ENCODE results near the gene ACADS.

The ACADS gene, protein sequence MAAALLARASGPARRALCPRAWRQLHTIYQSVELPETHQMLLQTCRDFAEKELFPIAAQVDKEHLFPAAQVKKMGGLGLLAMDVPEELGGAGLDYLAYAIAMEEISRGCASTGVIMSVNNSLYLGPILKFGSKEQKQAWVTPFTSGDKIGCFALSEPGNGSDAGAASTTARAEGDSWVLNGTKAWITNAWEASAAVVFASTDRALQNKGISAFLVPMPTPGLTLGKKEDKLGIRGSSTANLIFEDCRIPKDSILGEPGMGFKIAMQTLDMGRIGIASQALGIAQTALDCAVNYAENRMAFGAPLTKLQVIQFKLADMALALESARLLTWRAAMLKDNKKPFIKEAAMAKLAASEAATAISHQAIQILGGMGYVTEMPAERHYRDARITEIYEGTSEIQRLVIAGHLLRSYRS

GRCh38 chr12:120725659-120726509, at the start of gene ACADS:
ACADS (plus strand) TSS chr12:120725826; CDS start chr12:120725886, 60 bp downstream.
- DNase-seq, result peak; percentile 59 to 75

- no peak for DNase-seq
These were observed 47.7 kb upstream of the ACADS start for GRCh38 chr12:120677765-120678473.

DNA sequence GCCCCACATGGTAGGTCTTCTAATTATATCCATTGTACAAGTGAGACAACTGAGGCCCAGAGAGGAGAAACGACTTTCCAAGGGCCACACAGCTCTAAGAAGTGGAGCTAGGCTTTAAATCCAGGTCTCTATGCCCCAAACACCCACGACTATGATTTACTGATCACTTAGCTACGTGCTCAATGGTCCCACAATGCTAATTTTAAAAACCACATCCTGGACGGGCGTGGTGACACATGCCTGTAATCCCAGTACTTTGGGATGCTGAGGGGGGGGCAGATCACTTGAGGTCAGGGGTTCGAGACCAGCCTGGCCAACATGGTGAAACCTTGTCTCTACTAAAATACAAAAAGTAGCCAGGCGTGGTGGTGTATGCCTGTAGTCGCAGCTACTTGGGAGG, 47.1 kb upstream of the ACADS start:
- DNase-seq, result no peak

DNA sequence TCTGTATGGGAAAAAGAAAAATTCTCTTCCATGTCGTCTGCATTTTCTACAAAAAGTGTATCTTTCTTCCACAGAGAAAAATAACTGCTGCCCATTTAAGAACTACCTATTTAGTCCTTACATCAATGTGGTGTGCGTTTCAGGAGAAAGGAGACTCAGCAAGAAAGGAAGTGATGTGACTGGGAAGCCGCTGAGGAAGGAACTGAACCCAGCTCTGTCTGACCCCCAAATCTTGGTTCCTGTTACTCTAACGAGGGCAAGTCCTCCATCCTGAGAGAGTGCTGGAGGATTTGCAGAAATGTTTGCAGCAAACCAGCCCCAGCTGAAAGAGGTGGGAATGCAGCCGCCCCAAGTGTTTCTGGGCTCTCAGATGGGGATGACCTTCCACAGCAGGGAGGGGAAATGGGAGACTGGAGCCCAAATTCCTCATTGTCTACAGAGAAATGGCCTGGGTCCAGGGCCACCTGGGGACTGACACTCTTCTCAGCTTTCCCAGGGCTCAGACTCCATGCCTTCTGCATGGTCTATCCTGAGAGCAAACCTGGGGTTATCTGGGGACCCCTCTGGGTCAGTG, 45.4 kb upstream of the ACADS start:
- no peak for DNase-seq

GRCh38 chr12:120684523-120684932, 41.1 kb upstream of the ACADS start:
- DNase-seq, result no peak

DNA sequence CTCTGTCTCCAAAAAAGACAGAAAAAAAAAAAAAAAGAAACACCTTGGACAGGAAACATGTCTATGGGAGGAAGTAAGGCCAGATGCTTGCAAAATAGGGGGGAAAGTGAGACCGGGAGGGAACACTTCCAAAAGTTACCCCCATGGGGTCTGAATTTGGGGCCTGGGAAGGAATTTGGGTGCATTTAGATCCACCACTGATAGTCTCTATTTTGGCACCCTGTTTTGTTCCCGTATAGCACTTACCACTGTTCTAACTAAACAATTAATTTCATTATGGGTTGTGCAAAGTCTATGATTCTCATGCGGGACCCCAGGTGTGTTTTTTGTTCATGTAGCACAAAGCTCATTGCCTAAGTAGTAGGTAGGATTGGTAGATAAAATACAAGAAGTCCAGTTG, 40.1 kb upstream of the ACADS start:
- DNase-seq, result no peak

DNA sequence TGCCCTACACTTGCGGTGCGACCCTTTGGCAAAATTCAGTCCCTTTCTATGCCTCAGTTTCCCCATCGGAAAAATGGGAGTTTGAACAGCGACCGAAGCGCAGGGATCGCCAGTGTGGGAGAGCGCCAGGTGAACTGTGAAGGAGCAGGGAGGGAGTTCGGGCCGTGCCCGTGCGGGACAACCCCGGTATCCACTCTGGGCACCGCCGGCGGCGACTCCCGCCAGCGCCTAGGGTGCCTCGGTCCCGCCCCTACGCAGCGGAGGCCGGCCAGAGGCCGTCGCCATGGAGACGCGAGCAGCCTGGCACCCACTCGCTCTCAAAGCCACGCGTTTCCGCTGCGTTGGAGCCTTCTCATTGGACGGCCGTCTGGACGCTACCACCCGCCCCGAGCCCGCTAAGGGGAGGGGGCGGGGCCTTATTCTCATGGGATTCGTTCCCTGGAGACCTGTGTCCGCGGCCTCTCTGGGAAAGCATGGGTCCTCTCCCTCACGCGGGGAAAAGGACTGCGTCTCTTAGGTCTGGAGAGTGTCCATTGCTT, 39.4 kb upstream of the ACADS start:
- DNase-seq, result peak; percentile 90 to 97

DNA sequence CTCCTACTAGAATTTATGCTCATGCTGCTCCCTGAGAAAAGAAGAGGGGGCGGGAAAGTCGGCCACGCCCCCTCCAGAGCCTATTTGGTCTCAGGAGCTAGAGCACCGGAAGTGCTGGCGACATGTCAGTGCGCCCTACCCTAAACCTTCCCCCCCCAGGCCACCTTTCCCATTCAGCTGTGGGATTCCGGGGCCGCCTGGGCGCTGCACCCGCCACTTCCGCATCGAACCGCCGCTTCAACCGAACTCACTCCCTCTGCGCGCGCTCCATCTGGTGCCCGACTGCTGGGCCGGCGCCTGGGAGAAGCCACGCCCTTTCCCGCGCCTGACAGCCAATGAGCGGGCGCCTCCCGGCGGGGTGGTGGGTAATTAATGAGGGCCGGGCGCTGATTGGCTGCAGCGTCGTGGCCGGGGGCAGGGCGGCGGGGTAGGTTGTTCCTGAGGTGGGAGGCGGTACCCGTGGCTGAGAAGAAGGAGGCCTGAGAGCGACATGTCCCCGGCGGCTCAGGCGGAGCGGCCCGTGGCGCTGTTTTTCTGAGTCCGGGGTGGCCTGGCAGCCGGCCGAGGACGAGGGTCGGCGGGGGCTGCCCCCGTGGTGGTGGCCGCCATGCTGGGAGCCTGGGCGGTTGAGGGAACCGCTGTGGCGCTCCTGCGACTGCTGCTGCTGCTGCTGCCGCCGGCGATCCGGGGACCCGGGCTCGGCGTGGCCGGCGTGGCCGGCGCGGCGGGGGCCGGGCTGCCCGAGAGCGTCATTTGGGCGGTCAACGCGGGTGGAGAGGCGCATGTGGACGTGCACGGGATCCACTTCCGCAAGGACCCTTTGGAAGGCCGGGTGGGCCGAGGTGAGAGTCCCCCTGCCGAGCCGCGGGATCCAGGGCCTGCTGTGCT, 38.7 kb upstream of the ACADS start, which contains the start of gene MLEC:
Gene MLEC, plus strand, starts transcription at position 460 of the 888 bp plus-strand sequence. Its CDS starts 148 bp downstream, at position 608.
- peak; percentile 96 to 99 for DNase-seq

DNA sequence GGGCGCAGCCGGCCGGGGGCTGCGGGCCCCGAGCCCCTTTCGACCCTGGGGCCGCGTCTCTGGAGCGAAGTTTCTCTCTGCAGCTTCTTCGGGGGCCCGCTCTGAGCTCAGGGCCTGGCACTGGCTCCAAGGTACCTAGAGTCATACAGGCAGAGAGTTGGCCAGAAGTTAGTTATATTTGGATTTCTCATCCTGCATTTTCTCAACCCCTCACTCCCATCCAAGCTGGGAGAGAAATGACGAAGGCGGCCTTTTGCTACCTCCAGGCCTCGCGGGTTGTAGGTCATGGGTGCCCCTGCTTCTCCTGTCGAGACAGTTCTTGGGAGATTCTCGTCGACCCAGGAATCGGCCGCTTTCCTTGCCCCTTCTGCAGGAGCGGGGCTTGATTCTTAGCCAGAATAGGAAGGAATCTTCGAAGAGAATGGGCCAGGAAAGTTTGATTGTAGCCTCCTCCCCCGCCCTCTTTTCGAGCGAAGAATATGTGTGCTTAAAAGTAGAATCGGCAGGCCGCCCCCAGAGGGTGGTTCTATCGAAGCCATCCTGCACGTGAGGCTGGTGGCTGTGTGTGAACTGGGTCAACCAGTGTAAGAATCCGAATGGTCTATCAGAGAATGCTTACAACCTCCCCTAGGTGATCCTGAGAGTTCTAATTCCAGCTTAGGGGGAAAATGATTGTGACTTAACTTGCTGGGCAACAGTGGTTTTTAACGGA, 37.9 kb upstream of the ACADS start:
- DNase-seq, result no peak

DNA sequence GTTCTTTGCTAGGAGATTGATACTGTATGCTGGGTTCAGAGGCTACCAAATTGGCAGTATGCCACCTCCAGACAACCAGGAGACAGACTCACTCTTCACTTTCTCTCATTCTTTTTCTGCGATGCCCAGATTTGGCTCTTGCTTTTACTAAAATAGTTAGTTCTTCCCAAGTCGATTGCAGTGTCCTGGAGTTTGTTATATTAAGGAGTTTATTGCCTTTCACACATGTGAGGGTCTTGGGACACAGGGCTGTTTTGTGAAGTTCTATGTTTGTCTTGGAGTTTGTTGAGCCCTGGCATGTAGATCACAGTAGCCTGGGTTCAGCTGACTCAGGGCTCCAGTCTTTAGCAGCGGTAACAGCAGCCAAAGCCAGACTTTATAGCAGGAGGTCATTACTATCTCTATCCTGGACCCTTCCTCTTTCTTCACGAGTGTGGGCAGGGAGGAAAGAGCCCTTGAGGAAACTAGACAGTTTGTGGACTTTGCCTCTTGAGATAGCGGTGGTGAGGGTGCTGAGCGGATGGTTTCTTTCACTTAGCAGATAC, 37.0 kb upstream of the ACADS start:
- DNase-seq, result no peak

- DNase-seq, result no peak
These were observed 36.1 kb upstream of the ACADS start for GRCh38 chr12:120689397-120690082.

- DNase-seq, result no peak
These were observed 35.6 kb upstream of the ACADS start for GRCh38 chr12:120690083-120690450.

GRCh38 chr12:120690978-120691377, 34.6 kb upstream of the ACADS start:
- DNase-seq, result no peak

GRCh38 chr12:120692524-120693033, 33.0 kb upstream of the ACADS start:
- no peak for DNase-seq

- no peak for DNase-seq
These were observed 31.8 kb upstream of the ACADS start for GRCh38 chr12:120693848-120694247.

GRCh38 chr12:120696626-120697025, 29.0 kb upstream of the ACADS start:
- no peak for DNase-seq

DNA sequence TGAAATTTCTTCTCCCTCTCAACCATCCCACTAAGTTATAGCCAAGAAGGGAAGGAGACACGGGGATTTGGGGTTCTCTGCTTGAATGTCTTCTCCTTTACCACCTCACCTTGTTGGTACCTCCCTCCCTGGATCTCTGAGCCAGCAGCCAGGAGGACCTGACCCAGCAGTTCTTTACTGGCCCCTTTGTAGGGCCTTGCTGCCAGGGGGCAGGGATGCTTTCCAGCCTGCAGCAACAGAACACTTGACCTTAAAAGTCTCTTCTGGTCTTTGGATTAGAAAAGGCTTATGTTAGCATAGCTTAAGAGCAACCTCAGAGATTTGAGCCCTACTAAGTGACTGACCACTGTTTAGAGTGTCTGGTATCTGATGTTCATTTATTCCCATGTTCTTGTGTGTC, 28.3 kb upstream of the ACADS start:
- DNase-seq, result no peak

GRCh38 chr12:120698665-120699064, 27.0 kb upstream of the ACADS start:
- DNase-seq, result no peak

DNA sequence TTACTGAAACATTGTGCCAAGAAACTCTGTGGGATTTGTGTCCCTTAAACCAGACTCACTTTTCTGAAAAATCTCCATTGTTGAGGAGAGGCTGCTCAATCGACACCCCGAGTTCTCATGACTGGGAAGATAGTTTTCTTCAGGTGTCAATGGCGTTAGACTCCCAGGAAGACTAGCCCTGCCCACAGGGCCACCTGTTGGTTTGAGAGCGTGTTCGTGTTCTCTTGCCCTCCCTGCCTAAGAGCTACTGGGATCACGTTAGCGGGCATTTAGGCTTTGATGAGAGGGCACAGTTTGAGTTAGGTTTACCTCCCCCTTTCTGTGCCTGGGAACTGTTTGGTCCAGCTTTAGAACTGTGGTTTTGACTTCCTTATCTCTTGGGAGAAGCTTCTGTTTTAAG, 26.1 kb upstream of the ACADS start:
- no peak for DNase-seq

DNA sequence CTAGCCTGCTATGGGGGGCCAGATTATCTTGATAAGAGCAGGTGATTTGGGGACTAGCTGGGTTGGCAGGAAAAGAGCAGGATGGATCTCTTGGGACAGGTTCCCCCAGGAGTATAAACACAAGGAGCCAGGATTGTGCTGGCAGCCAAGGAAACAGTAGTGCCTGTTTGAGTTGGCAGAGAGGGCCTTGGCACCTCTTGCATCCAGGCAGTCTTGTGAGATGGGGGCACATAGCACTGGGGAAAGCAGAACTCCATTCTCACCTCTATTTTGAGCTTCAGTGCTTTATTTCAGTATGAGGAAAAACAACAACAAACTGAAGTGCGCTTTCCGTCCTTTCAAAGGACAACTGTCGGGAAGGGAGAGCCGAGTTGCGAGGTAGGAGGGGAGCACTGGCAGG, 24.7 kb upstream of the ACADS start:
- DNase-seq, result no peak

Data from hippocampal formation (tissue), 2 donors.